Stimulated activated effector memory CD8-positive, alpha-beta T cell treated with anti-CD3 and anti-CD28 coated beads, Interleukin-12 subunit alpha, Interleukin-12 subunit beta, amount 100 ng/mL, for 72 hours (primary cell): Measurements from ENCODE around the gene CAV3.
"Not testable (repeated sequence)": the region's sequence is repeated elsewhere in the genome, so short reads cannot be mapped to it uniquely, and the experiment has no call there.

Experiments
- ATAC-seq: fragments of 150-1000 bp; cut with Tn5 transposase; 2 replicates; pipeline ENCODE4 v1.10.0; 2021
- DNase-seq, 2 donors: peaks; one replicate each; pipeline ENCODE4 v3.0.0; 2021 to 2022; ENCODE audit warnings: low spot score in 2 of 2
- H3K27ac Mint-ChIP-seq: one replicate; pipeline ENCODE4 v1.8.0; 2022; ENCODE audit warnings: mild to moderate bottlenecking, mixed read lengths
- H3K36me3 Mint-ChIP-seq: one replicate; pipeline ENCODE4 v1.8.0; 2022; ENCODE audit warnings: mild to moderate bottlenecking, mixed read lengths
- H3K4me1 Mint-ChIP-seq: one replicate; pipeline ENCODE4 v1.8.0; 2022; ENCODE audit warnings: mixed read lengths
- H3K4me3 Mint-ChIP-seq: one replicate; pipeline ENCODE4 v1.8.0; 2022; ENCODE audit warnings: mild to moderate bottlenecking, mixed read lengths
- H3K9me3 Mint-ChIP-seq: one replicate; pipeline ENCODE4 v1.8.0; 2022; ENCODE audit warnings: mixed read lengths

CAV3 gene

GRCh38 chr3:8733332-8734094, at the start of gene CAV3:
CAV3 (plus strand) TSS chr3:8733802; CDS start chr3:8733877, 75 bp downstream.
- no peaks in the 10 kb centered on the region for H3K4me1 Mint-ChIP-seq

GRCh38 chr3:8684992-8685391, 48.6 kb upstream of the CAV3 start:
- not testable (repeated sequence) for ATAC-seq, H3K27ac Mint-ChIP-seq, H3K4me1 Mint-ChIP-seq, H3K36me3 Mint-ChIP-seq, H3K4me3 Mint-ChIP-seq, DNase-seq, H3K9me3 Mint-ChIP-seq

More at GRCh38 chr3:8733332-8734094, at the start of gene CAV3:
- ATAC-seq: no peak
- H3K36me3 Mint-ChIP-seq: no peaks in the 10 kb centered on the region
- no peak within 1 kb of the TSS for H3K27ac Mint-ChIP-seq
- no peak for DNase-seq
- no peaks in the 10 kb centered on the region for H3K9me3 Mint-ChIP-seq
- H3K4me3 Mint-ChIP-seq: no peak within 1 kb of the TSS

GRCh38 chr3:8691295-8691694, 42.3 kb upstream of the CAV3 start:
- ATAC-seq, DNase-seq, H3K4me1 Mint-ChIP-seq, H3K36me3 Mint-ChIP-seq, H3K27ac Mint-ChIP-seq, H3K9me3 Mint-ChIP-seq, H3K4me3 Mint-ChIP-seq: not testable (repeated sequence)

- Mint-ChIP-seq H3K9me3 (no peaks in the 10 kb centered on the region), H3K27ac (no peak overlapping the region), H3K36me3 (no peaks in the 10 kb centered on the region), H3K4me3 (no peak overlapping the region), H3K4me1 (no peaks in the 10 kb centered on the region)
- ATAC-seq: no peak
- no peak for DNase-seq
These were observed 31.0 kb upstream of the CAV3 start for GRCh38 chr3:8702560-8702959.

GRCh38 chr3:8705575-8705974, 28.0 kb upstream of the CAV3 start:
- H3K4me3 Mint-ChIP-seq: no peak overlapping the region
- H3K4me1 Mint-ChIP-seq: no peaks in the 10 kb centered on the region
- DNase-seq: no peak
- H3K27ac Mint-ChIP-seq: no peak overlapping the region
- H3K9me3 Mint-ChIP-seq: no peaks in the 10 kb centered on the region
- no peak for ATAC-seq
- no peaks in the 10 kb centered on the region for H3K36me3 Mint-ChIP-seq

- Mint-ChIP-seq H3K9me3 (no peaks in the 10 kb centered on the region), H3K4me1 (no peaks in the 10 kb centered on the region), H3K27ac (no peak overlapping the region), H3K36me3 (no peaks in the 10 kb centered on the region), H3K4me3 (no peak overlapping the region)
- ATAC-seq (no peak), DNase-seq (no peak)
These were observed 24.3 kb upstream of the CAV3 start for GRCh38 chr3:8709287-8709686.

GRCh38 chr3:8709801-8710507, 23.6 kb upstream of the CAV3 start:
- no peaks in the 10 kb centered on the region for H3K36me3 Mint-ChIP-seq
- H3K4me1 Mint-ChIP-seq: no peaks in the 10 kb centered on the region
- no peak for DNase-seq
- no peaks in the 10 kb centered on the region for H3K9me3 Mint-ChIP-seq
- no peak overlapping the region for H3K4me3 Mint-ChIP-seq
- H3K27ac Mint-ChIP-seq: no peak overlapping the region
- no peak for ATAC-seq

- peaks cover 2% of the 10 kb centered on the region for H3K9me3 Mint-ChIP-seq
- H3K36me3 Mint-ChIP-seq: no peaks in the 10 kb centered on the region
- no peaks in the 10 kb centered on the region for H3K4me1 Mint-ChIP-seq
- no peak overlapping the region for H3K4me3 Mint-ChIP-seq
- H3K27ac Mint-ChIP-seq: no peak overlapping the region
- ATAC-seq (no peak), DNase-seq (no peak)
These were observed 21.3 kb upstream of the CAV3 start for GRCh38 chr3:8712045-8712907.

GRCh38 chr3:8712908-8713255, 20.7 kb upstream of the CAV3 start:
- Mint-ChIP-seq H3K27ac (no peak overlapping the region), H3K4me1 (no peaks in the 10 kb centered on the region), H3K36me3 (no peaks in the 10 kb centered on the region), H3K9me3 (peaks cover 2% of the 10 kb centered on the region), H3K4me3 (no peak overlapping the region)
- DNase-seq: no peak
- no peak for ATAC-seq

- ATAC-seq (no peak), DNase-seq (no peak)
- no peak overlapping the region for H3K27ac Mint-ChIP-seq
- H3K9me3 Mint-ChIP-seq: peaks cover 2% of the 10 kb centered on the region
- H3K36me3 Mint-ChIP-seq: no peaks in the 10 kb centered on the region
- no peaks in the 10 kb centered on the region for H3K4me1 Mint-ChIP-seq
- no peak overlapping the region for H3K4me3 Mint-ChIP-seq
These were observed 19.5 kb upstream of the CAV3 start for GRCh38 chr3:8713901-8714759.

- H3K4me3 Mint-ChIP-seq, H3K9me3 Mint-ChIP-seq, DNase-seq, ATAC-seq, H3K4me1 Mint-ChIP-seq, H3K27ac Mint-ChIP-seq, H3K36me3 Mint-ChIP-seq: not testable (repeated sequence)
These were observed 17.8 kb upstream of the CAV3 start for GRCh38 chr3:8715757-8716156.

GRCh38 chr3:8722808-8723207, 10.8 kb upstream of the CAV3 start:
- H3K9me3 Mint-ChIP-seq: peaks cover 3% of the 10 kb centered on the region
- H3K4me3 Mint-ChIP-seq: no peak overlapping the region
- no peak for DNase-seq
- H3K27ac Mint-ChIP-seq: no peak overlapping the region
- H3K36me3 Mint-ChIP-seq: no peaks in the 10 kb centered on the region
- no peak for ATAC-seq
- H3K4me1 Mint-ChIP-seq: peaks cover 4% of the 10 kb centered on the region

GRCh38 chr3:8723612-8724011, 10.0 kb upstream of the CAV3 start:
- Mint-ChIP-seq H3K4me3 (no peak overlapping the region), H3K9me3 (peaks cover 3% of the 10 kb centered on the region), H3K27ac (no peak overlapping the region), H3K4me1 (peaks cover 4% of the 10 kb centered on the region), H3K36me3 (no peaks in the 10 kb centered on the region)
- no peak for ATAC-seq
- no peak for DNase-seq

- Mint-ChIP-seq H3K9me3 (peaks cover 3% of the 10 kb centered on the region), H3K27ac (no peak overlapping the region), H3K4me1 (peaks cover 4% of the 10 kb centered on the region), H3K4me3 (no peak overlapping the region), H3K36me3 (no peaks in the 10 kb centered on the region)
- ATAC-seq: no peak
- DNase-seq: no peak
These were observed 9.4 kb upstream of the CAV3 start for GRCh38 chr3:8724108-8724752.
